Measurements from ENCODE around the gene RPA1. TPM values are rescaled to one million over a fixed set of nuclear protein-coding genes. Genes with fewer than 3 reads are reported as not detected.

RPA1 gene
- total and polyA plus RNA-seq, 10 of the 15 experiments (the other 5 are each of a cell fraction or from before 2014, with no cell fraction given): 35.9 to 198 (median 71.2) TPM

DNA sequence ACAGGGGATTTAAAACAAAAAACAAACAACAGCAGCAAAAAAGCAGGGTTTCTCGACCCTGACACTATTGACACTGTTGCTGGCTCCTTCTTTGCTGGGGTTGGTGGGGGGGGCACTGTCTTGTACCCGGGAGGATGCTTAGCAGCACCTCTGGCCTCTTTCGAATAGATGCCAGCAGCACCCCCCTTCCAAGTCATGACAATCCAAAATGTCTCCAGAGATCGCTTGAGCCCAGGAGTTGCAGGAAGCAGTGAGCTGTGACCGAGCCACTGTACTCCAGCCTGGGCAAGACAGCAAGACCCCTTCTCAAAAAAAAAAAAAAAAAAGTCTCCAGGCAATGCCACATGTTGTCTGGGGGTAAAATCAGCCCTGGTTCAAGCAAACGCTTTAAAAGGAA, 47.6 kb upstream of the RPA1 start (continued):
- no peak for TF ChIP-seq CBX5 (IDR thresholded peaks at IDR 0.05; ENCODE audit: low read depth)
- no peak for TF ChIP-seq YBX1 (IDR thresholded peaks at IDR 0.05)
- no peak for TF ChIP-seq RB1 (IDR thresholded peaks at IDR 0.05; ENCODE audit: borderline replicate concordance)

DNA sequence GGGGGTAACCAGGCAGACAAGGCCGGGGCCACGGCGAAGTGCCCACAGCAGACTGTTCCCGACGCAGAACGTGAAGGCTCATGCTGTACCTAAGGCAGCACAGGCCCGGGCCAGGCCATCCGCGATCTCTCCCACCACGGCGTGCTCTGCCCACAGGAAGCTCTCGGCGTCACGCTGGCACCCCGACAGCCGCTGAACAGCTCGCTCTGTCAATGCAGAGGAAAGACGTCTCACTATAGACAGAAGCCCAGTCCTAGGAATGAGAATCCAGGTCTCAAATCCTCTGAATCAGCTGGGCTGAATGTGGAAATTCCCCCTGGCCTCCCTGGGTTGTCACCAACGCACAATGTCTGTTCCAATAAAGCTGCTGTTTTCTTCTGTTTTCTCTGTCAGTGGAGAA, 46.5 kb upstream of the RPA1 start:
- H3K4me1 ChIP-seq (ENCODE audit: control insufficient read depth, insufficient read depth, low read length): no peaks in the 10 kb centered on the region
- H3K79me2 ChIP-seq (ENCODE audit: control insufficient read depth, insufficient read depth, low read length): no peaks in the 10 kb centered on the region
- FAIRE-seq: no peak
- BruUV-seq (replicated peaks): no TSS peak
- SMC1A ChIA-PET (ENCODE audit: uncharacterized antibody, unreplicated experiment): interaction anchor here (0.8 to 3.3 kb wide), 8 partner anchors 10 to 70 kb away, joined by 3 to 88 read pairs (median 4); no protein-coding TSS in a partner anchor
- POLR2A ChIA-PET: interaction anchor here (0.5 to 3.0 kb wide), 8 partner anchors 8 to 545 kb away, joined by 3 to 10 read pairs (median 4); no protein-coding TSS in a partner anchor
- CTCF ChIA-PET: interaction anchor here (0.9 to 8.5 kb wide), 16 partner anchors 10 to 209 kb away, joined by 3 to 121 read pairs (median 4); no protein-coding TSS in a partner anchor
- H3K4me3 ChIP-seq: no peak overlapping the region
- no peak for ATAC-seq
- H3K36me3 ChIP-seq (ENCODE audit: control insufficient read depth in 2 of 2, insufficient read depth in 2 of 2, low read length in 1 of 2): peaks cover 15 to 17% of the 10 kb centered on the region in 2 experiments
- H3K9me3 ChIP-seq (replicated peaks; ENCODE audit: control insufficient read depth, insufficient read depth, low read length): no peaks in the 10 kb centered on the region
- DNase-seq (ENCODE audit: low read depth, low spot score): no peak
- TF ChIP-seq, protein P1, sequence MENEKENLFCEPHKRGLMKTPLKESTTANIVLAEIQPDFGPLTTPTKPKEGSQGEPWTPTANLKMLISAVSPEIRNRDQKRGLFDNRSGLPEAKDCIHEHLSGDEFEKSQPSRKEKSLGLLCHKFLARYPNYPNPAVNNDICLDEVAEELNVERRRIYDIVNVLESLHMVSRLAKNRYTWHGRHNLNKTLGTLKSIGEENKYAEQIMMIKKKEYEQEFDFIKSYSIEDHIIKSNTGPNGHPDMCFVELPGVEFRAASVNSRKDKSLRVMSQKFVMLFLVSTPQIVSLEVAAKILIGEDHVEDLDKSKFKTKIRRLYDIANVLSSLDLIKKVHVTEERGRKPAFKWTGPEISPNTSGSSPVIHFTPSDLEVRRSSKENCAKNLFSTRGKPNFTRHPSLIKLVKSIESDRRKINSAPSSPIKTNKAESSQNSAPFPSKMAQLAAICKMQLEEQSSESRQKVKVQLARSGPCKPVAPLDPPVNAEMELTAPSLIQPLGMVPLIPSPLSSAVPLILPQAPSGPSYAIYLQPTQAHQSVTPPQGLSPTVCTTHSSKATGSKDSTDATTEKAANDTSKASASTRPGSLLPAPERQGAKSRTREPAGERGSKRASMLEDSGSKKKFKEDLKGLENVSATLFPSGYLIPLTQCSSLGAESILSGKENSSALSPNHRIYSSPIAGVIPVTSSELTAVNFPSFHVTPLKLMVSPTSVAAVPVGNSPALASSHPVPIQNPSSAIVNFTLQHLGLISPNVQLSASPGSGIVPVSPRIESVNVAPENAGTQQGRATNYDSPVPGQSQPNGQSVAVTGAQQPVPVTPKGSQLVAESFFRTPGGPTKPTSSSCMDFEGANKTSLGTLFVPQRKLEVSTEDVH (IDR thresholded peaks at IDR 0.05; ENCODE audit: low read depth, partially characterized antibody): no peak
- TF ChIP-seq, protein P2, sequence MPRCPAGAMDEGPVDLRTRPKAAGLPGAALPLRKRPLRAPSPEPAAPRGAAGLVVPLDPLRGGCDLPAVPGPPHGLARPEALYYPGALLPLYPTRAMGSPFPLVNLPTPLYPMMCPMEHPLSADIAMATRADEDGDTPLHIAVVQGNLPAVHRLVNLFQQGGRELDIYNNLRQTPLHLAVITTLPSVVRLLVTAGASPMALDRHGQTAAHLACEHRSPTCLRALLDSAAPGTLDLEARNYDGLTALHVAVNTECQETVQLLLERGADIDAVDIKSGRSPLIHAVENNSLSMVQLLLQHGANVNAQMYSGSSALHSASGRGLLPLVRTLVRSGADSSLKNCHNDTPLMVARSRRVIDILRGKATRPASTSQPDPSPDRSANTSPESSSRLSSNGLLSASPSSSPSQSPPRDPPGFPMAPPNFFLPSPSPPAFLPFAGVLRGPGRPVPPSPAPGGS (IDR thresholded peaks at IDR 0.05; ENCODE audit: borderline replicate concordance, insufficient read depth, low read depth, low read length, poor library complexity, severe bottlenecking): no peak
- no peak for TF ChIP-seq RAD21 (IDR thresholded peaks at IDR 0.05; ENCODE audit: insufficient read depth, low read depth, low read length)
- no peak for TF ChIP-seq CBX3 (IDR thresholded peaks at IDR 0.05; ENCODE audit: borderline replicate concordance, low read depth)
- TF ChIP-seq, protein P3, sequence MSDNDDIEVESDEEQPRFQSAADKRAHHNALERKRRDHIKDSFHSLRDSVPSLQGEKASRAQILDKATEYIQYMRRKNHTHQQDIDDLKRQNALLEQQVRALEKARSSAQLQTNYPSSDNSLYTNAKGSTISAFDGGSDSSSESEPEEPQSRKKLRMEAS (IDR thresholded peaks at IDR 0.05; ENCODE audit: low read depth, low read length): no peak
- TF ChIP-seq BCL11A (IDR thresholded peaks at IDR 0.05; ENCODE audit: low read depth, low read length): no peak
- TF ChIP-seq BRCA1 (IDR thresholded peaks at IDR 0.05; ENCODE audit: low read depth, low read length): no peak
- no peak for TF ChIP-seq GATAD2B (conservative IDR thresholded peaks at IDR 0.05; ENCODE audit: low read depth)
- no peak for TF ChIP-seq BHLHE40 (IDR thresholded peaks at IDR 0.05; ENCODE audit: borderline replicate concordance in 1 of 2, low read depth in 2 of 2, low read length in 1 of 2)
- TF ChIP-seq, protein P4, sequence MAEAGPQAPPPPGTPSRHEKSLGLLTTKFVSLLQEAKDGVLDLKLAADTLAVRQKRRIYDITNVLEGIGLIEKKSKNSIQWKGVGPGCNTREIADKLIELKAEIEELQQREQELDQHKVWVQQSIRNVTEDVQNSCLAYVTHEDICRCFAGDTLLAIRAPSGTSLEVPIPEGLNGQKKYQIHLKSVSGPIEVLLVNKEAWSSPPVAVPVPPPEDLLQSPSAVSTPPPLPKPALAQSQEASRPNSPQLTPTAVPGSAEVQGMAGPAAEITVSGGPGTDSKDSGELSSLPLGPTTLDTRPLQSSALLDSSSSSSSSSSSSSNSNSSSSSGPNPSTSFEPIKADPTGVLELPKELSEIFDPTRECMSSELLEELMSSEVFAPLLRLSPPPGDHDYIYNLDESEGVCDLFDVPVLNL (IDR thresholded peaks at IDR 0.05; ENCODE audit: low read depth, low read length): no peak
- TF ChIP-seq IRF4 (IDR thresholded peaks at IDR 0.05; ENCODE audit: low read depth, low read length): no peak
- no peak for TF ChIP-seq ATF7 (IDR thresholded peaks at IDR 0.05; ENCODE audit: low read depth)
- RAD21 ChIA-PET (ENCODE audit: unreplicated experiment): interaction anchor here (0.6 to 4.7 kb wide), 9 partner anchors 10 to 149 kb away, joined by 3 to 80 read pairs (median 3); partner anchors contain the start of gene WDR81
- WGBS (ENCODE audit: insufficient coverage, insufficient replicate concordance, low lambda C conversion rate, missing lambda C conversion rate): 93% methylated on average over 16 of the region's 19 CpGs
- no peak overlapping the region for H3K27ac ChIP-seq (ENCODE audit: control insufficient read depth, insufficient read depth)
- no peak overlapping the region for H3K9ac ChIP-seq (ENCODE audit: control insufficient read depth, insufficient read depth, low read length)
- H4K20me1 ChIP-seq (ENCODE audit: control insufficient read depth, insufficient read depth): no peaks in the 10 kb centered on the region
- H2AFZ ChIP-seq (ENCODE audit: control insufficient read depth, low read depth, low read length): no peak overlapping the region
- no peaks in the 10 kb centered on the region for H3K27me3 ChIP-seq (replicated peaks in 1 of 2; ENCODE audit: control insufficient read depth in 2 of 2, insufficient read depth in 2 of 2, low read length in 1 of 2)
- intact Hi-C loops (cut with micrococcal nuclease; ENCODE audit: unreplicated experiment) (loop anchor here (10.0 kb wide), 1 partner anchor 118 kb away; no protein-coding TSS in a partner anchor), in situ Hi-C loops (cut with MboI) (no loop called here)
- no peak overlapping the region for H3K4me2 ChIP-seq (ENCODE audit: control insufficient read depth, insufficient read depth)
